IMR-90 (cell line): ENCODE measurements around the gene SDHA. TPM values are rescaled to one million over a fixed set of nuclear protein-coding genes. Genes with fewer than 3 reads are reported as not detected.
"Not testable (repeated sequence)": the region's sequence is repeated elsewhere in the genome, so short reads cannot be mapped to it uniquely, and the experiment has no call there.

Source experiments
- ATAC-seq: fragments of 200-7000 bp; cut with Tn5 transposase; 2 replicates; pipeline ENCODE4 v1.9.1; 2020; ENCODE audit warnings: low read depth, mild to moderate bottlenecking, moderate library complexity
- BruUV-seq: library from RNA; stranded (reverse); fragments of 400-500 nt; replicated peaks from 2 replicates; lab custom pipeline; 2021; lab: Mats Ljungman, UMichigan
- CTCF ChIA-PET: fragments of 300-600 bp; formaldehyde crosslinking; extraction: SDS; loops from one replicate; lab custom pipeline; 2021; ENCODE audit warnings: antibody characterized with exemption; lab: Yijun Ruan, JAX
- POLR2A ChIA-PET: fragments of 300-600 bp; sonication (Branson Sonifier 250); formaldehyde crosslinking; loops from one replicate; lab custom pipeline; 2022; ENCODE audit warnings: antibody characterized with exemption; ENCODE audit not compliant: unreplicated experiment; lab: Charles Lee
- DNase-seq: peaks from one replicate; pipeline ENCODE4 v3.0.0; 2013
- H2AFZ ChIP-seq: replicated peaks from 2 replicates; pipeline ENCODE3; 2013; ENCODE audit warnings: low read length, mild to moderate bottlenecking; ENCODE audit not compliant: poor library complexity
- H2AK5ac ChIP-seq: 2 replicates; pipeline ENCODE4 v1.6.1; 2013; ENCODE audit warnings: low read depth, low read length, inconsistent platforms
- H2AK9ac ChIP-seq: replicated peaks from 2 replicates; pipeline ENCODE3; 2013; ENCODE audit warnings: mild to moderate bottlenecking, low read depth, low read length, moderate library complexity; ENCODE audit not compliant: poor library complexity
- H2BK120ac ChIP-seq: 2 replicates; pipeline ENCODE4 v1.6.1; 2013; ENCODE audit warnings: low read depth, low read length, inconsistent platforms
- H2BK15ac ChIP-seq: 3 replicates; pipeline ENCODE4 v1.6.1; 2013; ENCODE audit warnings: low read depth, low read length, inconsistent platforms
- H2BK20ac ChIP-seq: 2 replicates; pipeline ENCODE4 v1.6.1; 2013; ENCODE audit warnings: low read depth, mild to moderate bottlenecking, inconsistent platforms, low read length, moderate library complexity
- H2BK5ac ChIP-seq: 2 replicates; pipeline ENCODE4 v1.6.1; 2013; ENCODE audit warnings: mild to moderate bottlenecking, low read depth, low read length, inconsistent platforms; ENCODE audit not compliant: poor library complexity, severe bottlenecking
- H3K14ac ChIP-seq: replicated peaks from 2 replicates; pipeline ENCODE4 v1.6.1; 2013; ENCODE audit warnings: low read depth, low read length, inconsistent platforms
- H3K18ac ChIP-seq: 2 replicates; pipeline ENCODE4 v1.6.1; 2013; ENCODE audit warnings: low read depth, low read length, control low read depth
- H3K23ac ChIP-seq: 2 replicates; pipeline ENCODE4 v1.6.1; 2013; ENCODE audit warnings: low read depth, low read length, inconsistent platforms
- H3K27ac ChIP-seq: 2 replicates; pipeline ENCODE4 v1.5.1; 2013; ENCODE audit warnings: mild to moderate bottlenecking, control low read depth, low read length; ENCODE audit not compliant: insufficient read depth
- H3K27me3 ChIP-seq: 2 replicates; pipeline ENCODE4 v1.6.1; 2013; ENCODE audit warnings: low read length; ENCODE audit not compliant: control insufficient read depth, insufficient read depth
- H3K36me3 ChIP-seq: 2 replicates; pipeline ENCODE4 v1.6.1; 2013; ENCODE audit warnings: low read length, mixed read lengths; ENCODE audit not compliant: control insufficient read depth, insufficient read depth
- H3K4ac ChIP-seq: 2 replicates; pipeline ENCODE4 v1.6.1; 2013; ENCODE audit warnings: low read depth, low read length, inconsistent platforms
- H3K4me1 ChIP-seq: 2 replicates; pipeline ENCODE4 v1.6.1; 2013; ENCODE audit warnings: low read length, mixed read lengths; ENCODE audit not compliant: control insufficient read depth, insufficient read depth
- H3K4me2 ChIP-seq: 2 replicates; pipeline ENCODE4 v1.6.1; 2013; ENCODE audit warnings: low read depth, mild to moderate bottlenecking, control low read depth, low read length, moderate library complexity
- H3K4me3 ChIP-seq: 2 replicates; pipeline ENCODE4 v1.5.1; 2013; ENCODE audit warnings: low read depth, mild to moderate bottlenecking, control low read depth, low read length, moderate library complexity; ENCODE audit not compliant: insufficient read depth
- H3K56ac ChIP-seq: 2 replicates; pipeline ENCODE4 v1.6.1; 2013; ENCODE audit warnings: low read length, inconsistent platforms; ENCODE audit not compliant: insufficient read depth; ENCODE audit errors: extremely low read depth
- H3K79me1 ChIP-seq, 2 experiments: 2 replicates each; pipeline ENCODE4 v1.6.1; 2013; ENCODE audit warnings: low read length in 2 of 2, inconsistent platforms in 1 of 2, low read depth in 1 of 2
- H3K9ac ChIP-seq: 2 replicates; pipeline ENCODE4 v1.6.1; 2013; ENCODE audit warnings: low read depth, low read length, control low read depth
- H3K9me1 ChIP-seq: 2 replicates; pipeline ENCODE4 v1.6.1; 2013; ENCODE audit warnings: low read length, inconsistent platforms; ENCODE audit not compliant: insufficient read depth
- H3K9me3 ChIP-seq: 2 replicates; pipeline ENCODE4 v1.6.1; 2013; ENCODE audit warnings: low read length; ENCODE audit not compliant: control insufficient read depth, insufficient read depth
- H4K20me1 ChIP-seq: 2 replicates; pipeline ENCODE4 v1.6.1; 2013; ENCODE audit warnings: low read length, inconsistent platforms; ENCODE audit not compliant: insufficient read depth
- H4K5ac ChIP-seq: 2 replicates; pipeline ENCODE4 v1.6.1; 2013; ENCODE audit warnings: mild to moderate bottlenecking, low read depth, low read length, control low read depth
- H4K8ac ChIP-seq, 2 experiments: 2 replicates each; pipeline ENCODE4 v1.6.1; 2013; ENCODE audit warnings: low read depth in 2 of 2, low read length in 2 of 2, control low read depth in 1 of 2, inconsistent platforms in 1 of 2
- H4K91ac ChIP-seq: 2 replicates; pipeline ENCODE4 v1.6.1; 2013; ENCODE audit warnings: low read depth, low read length, inconsistent platforms; ENCODE audit not compliant: insufficient read depth
- WGBS, 2 experiments: methylation state at CpG; one replicate each; pipeline versions ENCODE4 v1.1.5 to v1.1.7; 2013; ENCODE audit warnings: missing lambda C conversion rate in 2 of 2; ENCODE audit not compliant: insufficient read length in 1 of 2; ENCODE audit errors: extremely low coverage in 2 of 2; 5-methylcytosine and 5-hydroxymethylcytosine counted together
- dilution Hi-C: fragments of 300-500 bp; cut with HindIII; formaldehyde crosslinking; loops from one replicate; pipeline ENCODE4 v1.14.3; 2018; ENCODE audit warnings: low sequenced_read_pairs; ENCODE audit not compliant: unreplicated experiment
- in situ Hi-C: fragments of 300-500 bp; cut with MboI; formaldehyde crosslinking; loops from 3 replicates; pipeline ENCODE4 v1.14.3; 2019; ENCODE audit warnings: low sequenced_read_pairs, inconsistent platforms, mixed read lengths
- intact Hi-C: fragments of 100-400 bp; cut with micrococcal nuclease; formaldehyde crosslinking; loops from 2 replicates; pipeline ENCODE4 v1.10.0; 2022
- polyA plus RNA-seq, 3 experiments: library from polyadenylated mRNA; depleted of rRNA; stranded (reverse); fragments of >200 nt; gene quantifications; 2 replicates each; pipeline ENCODE4 v1.2.3, GENCODE V29; 2012; ENCODE audit warnings: low replicate concordance in 1 of 3
- total RNA-seq: library from RNA; depleted of rRNA; stranded (reverse); fragments of >200 nt; gene quantifications from 2 replicates; pipeline ENCODE4 v1.2.3, GENCODE V29; 2012

The SDHA gene
- total and polyA plus RNA-seq, 2 of the 4 experiments (the other 2 are of a cell fraction) = 105 to 121 TPM

GRCh38 chr5:290200-290599, 72.1 kb downstream of the SDHA start:
- H3K4me1 ChIP-seq, H3K14ac ChIP-seq, intact Hi-C loops, H2AK5ac ChIP-seq, dilution Hi-C loops, H3K9ac ChIP-seq, H3K9me3 ChIP-seq, H2AFZ ChIP-seq, H3K4me2 ChIP-seq, H2BK120ac ChIP-seq, H3K4ac ChIP-seq, H2BK15ac ChIP-seq, H3K56ac ChIP-seq, POLR2A ChIA-PET, H3K27ac ChIP-seq, DNase-seq, H4K5ac ChIP-seq, H3K27me3 ChIP-seq, H2BK20ac ChIP-seq, H3K4me3 ChIP-seq, in situ Hi-C loops, H2BK5ac ChIP-seq, H4K91ac ChIP-seq, H2AK9ac ChIP-seq, CTCF ChIA-PET, H3K23ac ChIP-seq, H4K8ac ChIP-seq, BruUV-seq, H3K9me1 ChIP-seq, ATAC-seq, H3K18ac ChIP-seq: not testable (repeated sequence)
- peaks cover 61% of the 10 kb centered on the region for H4K20me1 ChIP-seq
- H3K36me3 ChIP-seq = peaks cover 14% of the 10 kb centered on the region
- no CpG with 5 or more reads among the region's 13 CpGs for WGBS, 2 experiments
- peaks cover 16 to 44% of the 10 kb centered on the region in 2 experiments for H3K79me1 ChIP-seq

- no CpG with 5 or more reads among the region's 10 CpGs for WGBS, 2 experiments
- H2AK5ac ChIP-seq, H3K9me3 ChIP-seq, H3K56ac ChIP-seq, H3K27ac ChIP-seq, dilution Hi-C loops, BruUV-seq, H4K91ac ChIP-seq, H2BK20ac ChIP-seq, CTCF ChIA-PET, H4K5ac ChIP-seq, H4K8ac ChIP-seq, H2AK9ac ChIP-seq, H3K4ac ChIP-seq, ATAC-seq, H2BK15ac ChIP-seq, H3K9ac ChIP-seq, H3K4me3 ChIP-seq, H2BK5ac ChIP-seq, POLR2A ChIA-PET, H2AFZ ChIP-seq, H3K14ac ChIP-seq, in situ Hi-C loops, H3K18ac ChIP-seq, H3K4me2 ChIP-seq, intact Hi-C loops, H3K4me1 ChIP-seq, H3K27me3 ChIP-seq, H2BK120ac ChIP-seq, H3K23ac ChIP-seq, H3K9me1 ChIP-seq, H3K36me3 ChIP-seq, DNase-seq: not testable (repeated sequence)
- Histone ChIP-seq H3K79me1 (peaks cover 18 to 41% of the 10 kb centered on the region in 2 experiments), H4K20me1 (peaks cover 58% of the 10 kb centered on the region)
Measured at GRCh38 chr5:291345-291744, 73.2 kb downstream of the SDHA start.
